GM13977 (cell line): ENCODE data around the gene L3MBTL4.

Experiments
- DNase-seq: peaks from one replicate; pipeline ENCODE4 v3.0.0; 2012; ENCODE audit warnings: low spot score
- in situ Hi-C: fragments of 300-500 bp; cut with MboI; formaldehyde crosslinking; loops from one replicate; pipeline ENCODE4 v1.12.0; 2022; ENCODE audit warnings: low sequenced_read_pairs, low pct_unique_long_range_greater_than_20kb, mixed read lengths, inconsistent platforms; ENCODE audit not compliant: unreplicated experiment
- TF ChIP-seq, protein P1 (sequence below): IDR thresholded peaks from 2 replicates; pipeline ENCODE4 v1.5.1; 2012; ENCODE audit warnings: mild to moderate bottlenecking, control low read depth; ENCODE audit not compliant: insufficient read depth; ENCODE audit errors: extremely low read depth, missing control alignments

The L3MBTL4 gene

DNA sequence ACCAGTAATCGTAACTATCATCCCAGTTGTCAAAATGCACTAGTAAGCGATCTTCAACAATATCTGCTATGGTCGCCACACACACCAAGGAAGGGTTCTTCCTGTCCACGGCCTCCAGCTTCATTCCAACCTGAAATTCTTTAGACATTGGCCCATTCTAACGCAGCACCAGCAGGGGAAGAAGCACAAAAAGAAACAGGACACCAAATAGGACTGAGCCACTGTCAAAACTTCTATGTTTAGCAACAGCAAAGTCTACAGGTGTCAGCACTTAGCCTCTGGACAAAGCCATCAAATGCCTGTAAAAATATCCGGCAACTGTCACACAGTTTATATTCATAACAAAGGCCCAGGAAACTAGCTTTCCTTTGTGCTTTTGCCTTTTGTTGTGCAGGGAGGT is 175.0 kb downstream of the L3MBTL4 start:
- DNase-seq = no peak
- TF ChIP-seq, protein P1, sequence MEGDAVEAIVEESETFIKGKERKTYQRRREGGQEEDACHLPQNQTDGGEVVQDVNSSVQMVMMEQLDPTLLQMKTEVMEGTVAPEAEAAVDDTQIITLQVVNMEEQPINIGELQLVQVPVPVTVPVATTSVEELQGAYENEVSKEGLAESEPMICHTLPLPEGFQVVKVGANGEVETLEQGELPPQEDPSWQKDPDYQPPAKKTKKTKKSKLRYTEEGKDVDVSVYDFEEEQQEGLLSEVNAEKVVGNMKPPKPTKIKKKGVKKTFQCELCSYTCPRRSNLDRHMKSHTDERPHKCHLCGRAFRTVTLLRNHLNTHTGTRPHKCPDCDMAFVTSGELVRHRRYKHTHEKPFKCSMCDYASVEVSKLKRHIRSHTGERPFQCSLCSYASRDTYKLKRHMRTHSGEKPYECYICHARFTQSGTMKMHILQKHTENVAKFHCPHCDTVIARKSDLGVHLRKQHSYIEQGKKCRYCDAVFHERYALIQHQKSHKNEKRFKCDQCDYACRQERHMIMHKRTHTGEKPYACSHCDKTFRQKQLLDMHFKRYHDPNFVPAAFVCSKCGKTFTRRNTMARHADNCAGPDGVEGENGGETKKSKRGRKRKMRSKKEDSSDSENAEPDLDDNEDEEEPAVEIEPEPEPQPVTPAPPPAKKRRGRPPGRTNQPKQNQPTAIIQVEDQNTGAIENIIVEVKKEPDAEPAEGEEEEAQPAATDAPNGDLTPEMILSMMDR = no peak
- in situ Hi-C loops = no loop called here

DNA sequence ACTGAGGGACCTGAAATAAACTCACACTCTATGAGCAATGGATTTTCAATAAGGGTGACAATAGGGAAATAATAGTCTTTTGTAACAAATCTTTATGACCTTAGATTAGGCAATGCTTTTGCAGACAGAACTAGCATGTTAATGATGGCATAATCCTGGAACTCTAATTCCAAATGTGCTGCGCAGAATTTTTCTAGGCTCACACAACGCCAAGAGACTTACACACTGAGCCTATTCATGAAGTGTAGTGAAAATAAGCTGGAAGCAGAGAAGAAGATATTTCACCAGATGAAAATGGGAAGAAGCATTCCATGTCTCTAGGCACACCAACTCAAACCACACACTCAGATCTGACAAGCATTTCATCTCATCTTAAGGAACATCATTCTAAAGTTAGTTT is 178.5 kb downstream of the L3MBTL4 start:
- in situ Hi-C loops = no loop called here
- TF ChIP-seq, protein P1 = no peak
- DNase-seq = no peak

DNA sequence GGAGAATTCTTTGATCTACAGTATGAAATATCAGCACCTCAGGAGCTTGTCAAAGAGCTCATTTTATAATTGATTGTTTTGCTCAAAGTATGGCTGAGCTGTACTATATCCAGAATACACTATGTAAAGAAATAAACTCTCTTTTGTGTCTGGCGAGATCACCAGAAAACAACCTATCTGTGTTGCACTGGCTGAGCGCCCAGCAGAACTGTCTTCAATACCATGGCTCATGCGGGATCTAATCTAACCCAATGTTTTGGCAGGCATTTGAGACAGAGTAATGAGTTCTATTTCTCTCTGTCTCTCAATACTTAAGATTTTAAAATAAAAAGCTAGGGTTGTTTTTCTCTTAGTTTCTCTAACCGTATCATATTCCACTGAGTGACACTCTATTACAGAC is 192.4 kb downstream of the L3MBTL4 start:
- in situ Hi-C loops = no loop called here
- DNase-seq = no peak
- TF ChIP-seq, protein P1 = no peak

DNA sequence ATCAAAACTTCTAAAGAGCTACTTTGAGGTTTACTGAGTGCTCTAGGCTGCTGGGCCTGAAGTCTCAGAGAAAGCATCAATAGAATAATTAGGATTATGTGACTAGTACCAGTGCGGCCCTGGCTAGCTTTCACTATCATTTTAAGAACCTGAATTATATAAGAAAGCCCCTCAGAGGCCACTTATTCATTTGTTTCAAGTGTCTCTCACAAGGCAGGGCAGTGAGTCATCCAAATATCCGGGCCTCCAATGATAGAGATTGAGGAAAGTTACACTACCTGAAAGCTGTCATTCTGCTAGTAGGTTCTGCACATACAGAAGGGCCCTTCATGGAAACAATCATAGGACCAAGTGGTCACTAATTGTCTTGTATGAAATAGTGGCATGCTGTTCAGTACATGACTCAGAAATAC is 193.1 kb downstream of the L3MBTL4 start:
- TF ChIP-seq, protein P1 = no peak
- in situ Hi-C loops = no loop called here

DNA sequence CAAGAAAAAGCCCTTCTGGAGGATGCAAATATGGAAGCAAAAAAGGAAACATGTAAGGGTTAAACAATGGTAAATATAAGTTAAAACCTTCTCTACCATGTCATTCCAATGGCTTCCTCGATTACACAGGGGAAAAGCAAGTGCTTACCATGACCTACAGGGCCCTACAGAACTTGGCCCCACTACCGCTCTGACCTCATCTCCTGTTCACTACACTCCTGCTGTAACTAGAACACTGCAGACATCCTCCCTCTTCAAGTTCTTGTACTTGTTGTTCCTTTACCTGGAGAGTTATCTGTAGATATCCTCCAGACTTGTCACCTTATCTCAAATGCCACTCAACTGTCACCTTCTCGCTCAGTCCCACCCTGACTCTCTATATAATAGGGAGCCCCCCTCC is 194.6 kb downstream of the L3MBTL4 start:
- DNase-seq = no peak
- TF ChIP-seq, protein P1 = no peak
- in situ Hi-C loops = no loop called here

More for the DNA sequence above, 193.1 kb downstream of the L3MBTL4 start:
- no peak for DNase-seq

DNA sequence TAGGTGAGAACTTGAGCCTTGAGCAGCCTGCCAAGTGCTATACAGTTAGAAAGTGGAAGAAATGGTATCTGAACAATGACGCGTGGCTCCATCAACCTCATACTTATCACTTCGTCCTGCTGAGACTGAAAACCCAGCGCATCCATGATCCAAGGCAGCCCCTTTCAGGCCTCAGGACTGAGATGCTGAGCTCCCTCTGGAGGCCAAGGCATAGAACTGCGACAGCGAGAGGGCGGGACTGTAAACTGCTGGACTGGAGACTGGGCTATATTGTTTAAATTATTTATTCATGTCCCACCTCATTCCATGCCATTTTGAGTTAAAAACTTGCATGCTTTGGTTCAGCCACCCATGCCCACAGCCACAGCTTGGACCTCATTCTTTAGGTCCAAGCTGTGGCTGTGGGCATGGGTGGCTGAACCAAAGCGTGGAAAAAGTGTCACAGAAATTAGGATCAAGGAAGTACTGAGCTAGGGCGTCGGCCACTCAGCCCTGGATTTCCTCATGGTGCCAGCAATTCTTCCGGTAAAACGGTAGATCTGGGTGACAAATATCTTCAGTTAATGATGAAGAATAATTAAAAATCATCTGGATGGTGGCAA is 195.5 kb downstream of the L3MBTL4 start:
- TF ChIP-seq, protein P1 = peak; percentile 65
- in situ Hi-C loops = no loop called here
- no peak for DNase-seq
